WTC11 (cell line): ENCODE measurements around the gene RNF115. TPM values are rescaled to one million over a fixed set of nuclear protein-coding genes. Genes with fewer than 3 reads are reported as not detected.

Experiments
- ATAC-seq: fragments of 200-7000 bp; cut with Tn5 transposase; 2 replicates; pipeline ENCODE4 v1.10.0; 2021; ENCODE audit warnings: mild to moderate bottlenecking, moderate library complexity
- CTCF ChIA-PET: fragments of 300-600 bp; sonication (Branson Sonifier 250); formaldehyde crosslinking; loops from one replicate; lab custom pipeline; 2021; ENCODE audit warnings: antibody characterized with exemption; lab: Charles Lee
- POLR2A ChIA-PET: fragments of 350-600 bp; sonication (Branson Sonifier 250); formaldehyde crosslinking; loops from one replicate; lab custom pipeline; 2021; ENCODE audit warnings: antibody characterized with exemption; lab: Charles Lee
- DNase-seq: peaks from one replicate; pipeline ENCODE4 v3.0.0; 2021; ENCODE audit warnings: low spot score
- H3K27ac Mint-ChIP-seq: 2 replicates; pipeline ENCODE4 v1.8.0; 2021; ENCODE audit warnings: mixed read lengths
- H3K27me3 Mint-ChIP-seq: 2 replicates; pipeline ENCODE4 v1.8.0; 2021; ENCODE audit warnings: low read depth, mild to moderate bottlenecking, moderate library complexity, mixed read lengths
- H3K36me3 Mint-ChIP-seq: 2 replicates; pipeline ENCODE4 v1.8.0; 2021; ENCODE audit warnings: mixed read lengths
- H3K4me1 Mint-ChIP-seq: 2 replicates; pipeline ENCODE4 v1.8.0; 2022; ENCODE audit warnings: mixed read lengths
- H3K4me3 Mint-ChIP-seq: 2 replicates; pipeline ENCODE4 v1.8.0; 2021; ENCODE audit warnings: mild to moderate bottlenecking, moderate library complexity, mixed read lengths
- H3K9me3 Mint-ChIP-seq: 2 replicates; pipeline ENCODE4 v1.8.0; 2021; ENCODE audit warnings: mixed read lengths
- CBFB ChIP-seq: sonication (generic); formaldehyde crosslinking; IDR thresholded peaks from 2 replicates; pipeline ENCODE4 v1.8.1; 2022; ENCODE audit warnings: mild to moderate bottlenecking, low read depth, missing genetic modification reagents
- CREM ChIP-seq: sonication (generic); formaldehyde crosslinking; IDR thresholded peaks from 2 replicates; pipeline ENCODE4 v1.8.1; 2022; ENCODE audit warnings: mild to moderate bottlenecking, missing genetic modification reagents, moderate library complexity
- ERG ChIP-seq: fragments of 250-450 bp; sonication (Bioruptor Pico); IDR thresholded peaks from 2 replicates; pipeline ENCODE4 v1.8.0; 2021; ENCODE audit warnings: mild to moderate bottlenecking
- ETV6 ChIP-seq: sonication (generic); formaldehyde crosslinking; IDR thresholded peaks from 2 replicates; pipeline ENCODE4 v1.8.1; 2022; ENCODE audit warnings: mild to moderate bottlenecking, missing genetic modification reagents
- HMGA2 ChIP-seq: fragments of 250-450 bp; sonication (Bioruptor Pico); IDR thresholded peaks from 2 replicates; pipeline ENCODE4 v1.4.0; 2021; ENCODE audit warnings: mild to moderate bottlenecking, moderate library complexity
- JAZF1 ChIP-seq: fragments of 250-450 bp; sonication (Bioruptor Pico); IDR thresholded peaks from 2 replicates; pipeline ENCODE4 v1.9.0; 2021; ENCODE audit warnings: moderate library complexity, mild to moderate bottlenecking, inconsistent platforms
- NFATC4 ChIP-seq: fragments of 250-450 bp; sonication (Bioruptor Pico); IDR thresholded peaks from 2 replicates; pipeline ENCODE4 v1.9.0; 2021; ENCODE audit warnings: mild to moderate bottlenecking
- NR1H2 ChIP-seq: sonication (generic); formaldehyde crosslinking; IDR thresholded peaks from 2 replicates; pipeline ENCODE4 v1.9.0; 2021; ENCODE audit warnings: mild to moderate bottlenecking, moderate library complexity, missing genetic modification reagents
- NR2C2 ChIP-seq: sonication (generic); formaldehyde crosslinking; IDR thresholded peaks from 2 replicates; pipeline ENCODE4 v1.8.0; 2022; ENCODE audit warnings: mild to moderate bottlenecking, missing genetic modification reagents
- OVOL2 ChIP-seq: fragments of 250-450 bp; sonication (Bioruptor Pico); IDR thresholded peaks from 2 replicates; pipeline ENCODE4 v1.9.0; 2021; ENCODE audit warnings: mild to moderate bottlenecking, borderline replicate concordance
- SMAD4 ChIP-seq: sonication (generic); formaldehyde crosslinking; IDR thresholded peaks from 2 replicates; pipeline ENCODE4 v1.8.0; 2022; ENCODE audit warnings: mild to moderate bottlenecking, missing genetic modification reagents
- STAT6 ChIP-seq: sonication (generic); formaldehyde crosslinking; conservative IDR thresholded peaks from 2 replicates; pipeline ENCODE4 v1.8.1; 2023; ENCODE audit warnings: mild to moderate bottlenecking, low read depth, missing genetic modification reagents, moderate library complexity
- TEAD1 ChIP-seq: sonication (generic); formaldehyde crosslinking; IDR thresholded peaks from 2 replicates; pipeline ENCODE4 v1.8.0; 2022; ENCODE audit warnings: mild to moderate bottlenecking, missing genetic modification reagents
- ZBTB21 ChIP-seq: sonication (generic); formaldehyde crosslinking; IDR thresholded peaks from 2 replicates; pipeline ENCODE4 v1.8.1; 2023; ENCODE audit warnings: mild to moderate bottlenecking, missing genetic modification reagents, borderline replicate concordance
- ZNF138 ChIP-seq: sonication (generic); formaldehyde crosslinking; conservative IDR thresholded peaks from 2 replicates; pipeline ENCODE4 v1.8.1; 2022; ENCODE audit warnings: mild to moderate bottlenecking, moderate library complexity, missing genetic modification reagents
- ZNF317 ChIP-seq: sonication (generic); formaldehyde crosslinking; IDR thresholded peaks from 2 replicates; pipeline ENCODE4 v1.8.1; 2023; ENCODE audit warnings: low read depth, mild to moderate bottlenecking, moderate library complexity, missing genetic modification reagents, borderline replicate concordance
- ZNF396 ChIP-seq: fragments of 250-450 bp; sonication (Bioruptor Pico); IDR thresholded peaks from 2 replicates; pipeline ENCODE4 v1.8.0; 2021; ENCODE audit warnings: mild to moderate bottlenecking, moderate library complexity, borderline replicate concordance
- ZNF423 ChIP-seq: fragments of 250-450 bp; sonication (Bioruptor Pico); IDR thresholded peaks from 2 replicates; pipeline ENCODE4 v2.1.2; 2022; ENCODE audit warnings: mild to moderate bottlenecking, moderate library complexity
- ZNF512 ChIP-seq: sonication (generic); formaldehyde crosslinking; IDR thresholded peaks from 2 replicates; pipeline ENCODE4 v1.8.1; 2022; ENCODE audit warnings: missing genetic modification reagents, borderline replicate concordance
- total RNA-seq: library from RNA; stranded (reverse); gene quantifications from 3 replicates; pipeline ENCODE4 v1.2.3, GENCODE V29; 2021
- TF ChIP-seq, protein P1 (sequence below): sonication (generic); formaldehyde crosslinking; conservative IDR thresholded peaks from 2 replicates; pipeline ENCODE4 v1.8.1; 2022; ENCODE audit warnings: mild to moderate bottlenecking, missing genetic modification reagents
- TF ChIP-seq, protein P2 (sequence below): sonication (generic); formaldehyde crosslinking; IDR thresholded peaks from 2 replicates; pipeline ENCODE4 v1.8.0; 2023; ENCODE audit warnings: missing genetic modification reagents

Gene RNF115
- total RNA-seq, 1 experiment from 2014 or later, result 8.1 TPM

GRCh38 chr1:145702826-145703225, 121.1 kb downstream of the RNF115 start:
- DNase-seq (no peak), ATAC-seq (no peak)
- Mint-ChIP-seq H3K36me3 (no peaks in the 10 kb centered on the region), H3K4me3 (no peak overlapping the region), H3K27ac (no peak overlapping the region), H3K9me3 (no peaks in the 10 kb centered on the region), H3K27me3 (no peaks in the 10 kb centered on the region; the same call in 1 of the 2 replicates), H3K4me1 (peaks cover 11% of the 10 kb centered on the region)
- ChIA-PET CTCF (interaction anchor here (0.9 kb wide), 1 partner anchor 18 kb away, joined by 3 read pairs; no protein-coding TSS in a partner anchor), POLR2A (interaction anchor here (0.7 kb wide), 1 partner anchor 54 kb away, joined by 3 read pairs; no protein-coding TSS in a partner anchor)
- no peak for TF ChIP-seq NR1H2 (CRISPR knock-in tag)
- no peak for TF ChIP-seq STAT6 (CRISPR knock-in tag)
- no peak for TF ChIP-seq JAZF1 (CRISPR knock-in tag)
- TF ChIP-seq ERG (CRISPR knock-in tag), result no peak
- TF ChIP-seq CREM, result no peak
- TF ChIP-seq ZBTB21 (CRISPR knock-in tag), result no peak
- TF ChIP-seq CBFB (CRISPR knock-in tag), result no peak
- no peak for TF ChIP-seq NR2C2 (CRISPR knock-in tag)
- no peak for TF ChIP-seq OVOL2 (CRISPR knock-in tag)
- TF ChIP-seq SMAD4 (CRISPR knock-in tag), result no peak

DNA sequence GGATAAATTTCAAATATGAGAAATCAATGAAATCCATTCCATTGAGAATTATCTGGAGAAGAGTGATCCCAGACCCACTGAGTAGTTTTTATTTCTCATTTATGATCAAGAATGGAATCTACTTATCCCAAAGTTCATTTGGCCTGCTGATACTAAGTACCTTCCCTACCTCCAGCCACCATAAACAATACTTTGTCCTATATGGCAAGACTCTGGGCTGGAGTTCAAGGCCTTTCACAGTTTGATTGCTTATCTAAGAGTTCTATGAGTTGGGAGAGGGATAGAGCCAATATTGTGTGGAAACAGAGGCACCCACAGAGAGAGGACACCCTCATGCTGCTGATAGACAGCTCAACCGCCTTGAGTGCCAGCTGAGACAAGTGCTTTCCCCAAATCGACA, 121.8 kb downstream of the RNF115 start:
- no peak for ATAC-seq
- no peaks in the 10 kb centered on the region for H3K36me3 Mint-ChIP-seq
- CTCF ChIA-PET, result interaction anchor here (0.9 kb wide), 1 partner anchor 19 kb away, joined by 3 read pairs; no protein-coding TSS in a partner anchor
- H3K4me1 Mint-ChIP-seq, result peaks cover 3% of the 10 kb centered on the region
- DNase-seq, result no peak
- TF ChIP-seq TEAD1 (no peak), HMGA2 (no peak), ZNF396 (CRISPR knock-in tag) (no peak), ZNF423 (CRISPR knock-in tag) (no peak), ZNF317 (CRISPR knock-in tag) (no peak), NFATC4 (CRISPR knock-in tag) (no peak), ETV6 (CRISPR knock-in tag) (no peak), ERG (CRISPR knock-in tag) (no peak), ZNF512 (no peak), ZNF138 (no peak)
- TF ChIP-seq, protein P1, sequence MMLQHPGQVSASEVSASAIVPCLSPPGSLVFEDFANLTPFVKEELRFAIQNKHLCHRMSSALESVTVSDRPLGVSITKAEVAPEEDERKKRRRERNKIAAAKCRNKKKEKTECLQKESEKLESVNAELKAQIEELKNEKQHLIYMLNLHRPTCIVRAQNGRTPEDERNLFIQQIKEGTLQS (CRISPR knock-in tag), result no peak
- TF ChIP-seq, protein P2, sequence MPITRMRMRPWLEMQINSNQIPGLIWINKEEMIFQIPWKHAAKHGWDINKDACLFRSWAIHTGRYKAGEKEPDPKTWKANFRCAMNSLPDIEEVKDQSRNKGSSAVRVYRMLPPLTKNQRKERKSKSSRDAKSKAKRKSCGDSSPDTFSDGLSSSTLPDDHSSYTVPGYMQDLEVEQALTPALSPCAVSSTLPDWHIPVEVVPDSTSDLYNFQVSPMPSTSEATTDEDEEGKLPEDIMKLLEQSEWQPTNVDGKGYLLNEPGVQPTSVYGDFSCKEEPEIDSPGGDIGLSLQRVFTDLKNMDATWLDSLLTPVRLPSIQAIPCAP (CRISPR knock-in tag), result no peak
- H3K27ac Mint-ChIP-seq, result no peak overlapping the region
- no peaks in the 10 kb centered on the region for H3K9me3 Mint-ChIP-seq
- no peak overlapping the region for H3K4me3 Mint-ChIP-seq
- POLR2A ChIA-PET, result no interaction called here
- H3K27me3 Mint-ChIP-seq, result no peaks in the 10 kb centered on the region; the same call in 1 of the 2 replicates
